Lower leg skin (tissue), 3 donors: ENCODE data around the gene LOXL1.

ENCODE experiments used
- POLR2A ChIP-seq, 2 donors: fragments of 450-650 bp; IDR thresholded peaks; one replicate each; pipeline ENCODE4 v1.6.1; 2016 to 2017; ENCODE audit warnings: antibody characterized with exemption in 2 of 2, mild to moderate bottlenecking in 1 of 2, moderate library complexity in 1 of 2
- TF ChIP-seq, protein P1 (sequence below), 3 donors: fragments of 450-650 bp; IDR thresholded peaks; one replicate each; pipeline ENCODE4 v1.5.1; 2016; ENCODE audit warnings: antibody characterized with exemption in 3 of 3, mild to moderate bottlenecking in 3 of 3, moderate library complexity in 2 of 3

DNA sequence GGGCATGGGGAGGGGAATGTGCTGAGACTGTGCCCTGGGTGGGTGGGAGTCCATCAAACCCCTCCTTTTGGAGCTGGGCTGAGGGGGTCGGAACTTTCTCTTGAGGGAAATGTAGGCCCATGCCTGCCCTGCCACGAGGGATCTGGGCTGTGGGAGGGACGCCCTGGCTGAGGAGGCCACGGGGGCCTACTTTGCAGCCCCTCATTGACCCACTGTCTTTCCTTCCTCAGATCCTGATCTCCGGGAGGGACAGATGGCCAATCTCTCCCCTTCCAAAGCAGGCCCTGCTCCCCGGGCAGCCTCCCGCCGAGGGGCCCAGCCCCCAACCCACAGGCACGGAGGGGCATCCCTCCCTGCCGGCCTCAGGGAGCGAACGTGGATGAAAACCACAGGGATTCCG lies 25.3 kb downstream of the LOXL1 start:
- TF ChIP-seq, protein P1, sequence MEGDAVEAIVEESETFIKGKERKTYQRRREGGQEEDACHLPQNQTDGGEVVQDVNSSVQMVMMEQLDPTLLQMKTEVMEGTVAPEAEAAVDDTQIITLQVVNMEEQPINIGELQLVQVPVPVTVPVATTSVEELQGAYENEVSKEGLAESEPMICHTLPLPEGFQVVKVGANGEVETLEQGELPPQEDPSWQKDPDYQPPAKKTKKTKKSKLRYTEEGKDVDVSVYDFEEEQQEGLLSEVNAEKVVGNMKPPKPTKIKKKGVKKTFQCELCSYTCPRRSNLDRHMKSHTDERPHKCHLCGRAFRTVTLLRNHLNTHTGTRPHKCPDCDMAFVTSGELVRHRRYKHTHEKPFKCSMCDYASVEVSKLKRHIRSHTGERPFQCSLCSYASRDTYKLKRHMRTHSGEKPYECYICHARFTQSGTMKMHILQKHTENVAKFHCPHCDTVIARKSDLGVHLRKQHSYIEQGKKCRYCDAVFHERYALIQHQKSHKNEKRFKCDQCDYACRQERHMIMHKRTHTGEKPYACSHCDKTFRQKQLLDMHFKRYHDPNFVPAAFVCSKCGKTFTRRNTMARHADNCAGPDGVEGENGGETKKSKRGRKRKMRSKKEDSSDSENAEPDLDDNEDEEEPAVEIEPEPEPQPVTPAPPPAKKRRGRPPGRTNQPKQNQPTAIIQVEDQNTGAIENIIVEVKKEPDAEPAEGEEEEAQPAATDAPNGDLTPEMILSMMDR (IDR thresholded peaks at IDR 0.05) = no peak
- TF ChIP-seq POLR2A (IDR thresholded peaks at IDR 0.05) = no peak
